GM18498 (cell line): ENCODE measurements around the gene MITF.

ENCODE experiments used
- ATAC-seq: cut with Tn5 transposase; IDR thresholded peaks from one replicate; pipeline ENCODE4 v1.9.1; 2021; ENCODE audit warnings: mild to moderate bottlenecking, moderate library complexity; ENCODE audit not compliant: unreplicated experiment

Gene MITF

GRCh38 chr3:70000028-70000410 lies 260.8 kb downstream of the MITF start:
- no peak for ATAC-seq

- no peak for ATAC-seq
Measured at GRCh38 chr3:70000563-70001081, 261.4 kb downstream of the MITF start.

- ATAC-seq: no peak
Measured at GRCh38 chr3:70003119-70003518, 263.9 kb downstream of the MITF start.

- ATAC-seq: no peak
Measured at GRCh38 chr3:70006089-70006488, 266.8 kb downstream of the MITF start.

GRCh38 chr3:70010346-70010745 lies 271.1 kb downstream of the MITF start:
- ATAC-seq: no peak

GRCh38 chr3:70011582-70011981 lies 272.3 kb downstream of the MITF start:
- ATAC-seq: no peak
